Measurements from ENCODE around the gene SH3GLB1.

- no peak for TF ChIP-seq POLR2A (IDR thresholded peaks at IDR 0.05)
- TF ChIP-seq EP300 (IDR thresholded peaks at IDR 0.05) = no peak
These were observed 1.2 kb downstream of the SH3GLB1 start for GRCh38 chr1:86705665-86705985.
